Endothelial cell of umbilical vein (primary cell): ENCODE results near the gene NLGN1.

Source experiments
- CTCF ChIP-seq, 2 donors: IDR thresholded peaks; 1 replicate in 1 of 2; 2 replicates in 1 of 2; pipeline ENCODE4 v1.5.1; 2011; ENCODE audit warnings: low read length in 2 of 2, mild to moderate bottlenecking in 2 of 2, moderate library complexity in 2 of 2, control low read depth in 1 of 2, inconsistent platforms in 1 of 2, low read depth in 1 of 2; ENCODE audit not compliant: insufficient read depth in 1 of 2; ENCODE audit errors: extremely low read depth in 1 of 2
- EZH2 ChIP-seq: IDR thresholded peaks from 2 replicates; pipeline ENCODE4 v1.6.1; 2012; ENCODE audit warnings: borderline replicate concordance, low read depth, mild to moderate bottlenecking, moderate library complexity, low read length, inconsistent platforms; ENCODE audit not compliant: severe bottlenecking
- JUN ChIP-seq: IDR thresholded peaks from 2 replicates; pipeline ENCODE4 v1.6.1; 2011; ENCODE audit warnings: borderline replicate concordance, low read depth; ENCODE audit not compliant: insufficient read length, insufficient read depth
- MAX ChIP-seq: IDR thresholded peaks from 2 replicates; pipeline ENCODE4 v1.6.1; 2011; ENCODE audit not compliant: insufficient read depth, insufficient read length
- POLR2A ChIP-seq: IDR thresholded peaks from 2 replicates; pipeline ENCODE4 v1.6.1; 2012; ENCODE audit warnings: low read depth, mild to moderate bottlenecking, control low read depth, low read length
- POLR2AphosphoS5 ChIP-seq: IDR thresholded peaks from 2 replicates; pipeline ENCODE4 v1.6.1; 2012; ENCODE audit warnings: low read depth, mild to moderate bottlenecking, control low read depth, low read length, moderate library complexity; ENCODE audit not compliant: insufficient read depth

GRCh38 chr3:173936316-173936715 is 538.8 kb downstream of the NLGN1 start:
- no peak for TF ChIP-seq EZH2
- TF ChIP-seq POLR2A = no peak
- TF ChIP-seq CTCF (IDR thresholded peaks at IDR 0.05; ENCODE audit: extremely low read depth in 1 of 2, insufficient read depth in 1 of 2, low read depth in 1 of 2, low read length in 2 of 2) = no peak
- TF ChIP-seq JUN = no peak
- TF ChIP-seq POLR2AphosphoS5 = no peak
- no peak for TF ChIP-seq MAX
